ENCODE data around the gene OTUD7B.

GRCh38 chr1:150002217-150002616, 8.3 kb downstream of the OTUD7B start:
- no peak for TF ChIP-seq CTCF (IDR thresholded peaks at IDR 0.05)
- TF ChIP-seq POLR2A (IDR thresholded peaks at IDR 0.05) = no peak
